Measurements from ENCODE around the gene GBX1.

The GBX1 gene

GRCh38 chr7:151141311-151141854 is 26.1 kb downstream of the GBX1 start:
- CTCF ChIA-PET: interaction anchor here (0.7 kb wide), 2 partner anchors 10 to 31 kb away, joined by 3 read pairs; no protein-coding TSS in a partner anchor
- TF ChIP-seq, protein P1, sequence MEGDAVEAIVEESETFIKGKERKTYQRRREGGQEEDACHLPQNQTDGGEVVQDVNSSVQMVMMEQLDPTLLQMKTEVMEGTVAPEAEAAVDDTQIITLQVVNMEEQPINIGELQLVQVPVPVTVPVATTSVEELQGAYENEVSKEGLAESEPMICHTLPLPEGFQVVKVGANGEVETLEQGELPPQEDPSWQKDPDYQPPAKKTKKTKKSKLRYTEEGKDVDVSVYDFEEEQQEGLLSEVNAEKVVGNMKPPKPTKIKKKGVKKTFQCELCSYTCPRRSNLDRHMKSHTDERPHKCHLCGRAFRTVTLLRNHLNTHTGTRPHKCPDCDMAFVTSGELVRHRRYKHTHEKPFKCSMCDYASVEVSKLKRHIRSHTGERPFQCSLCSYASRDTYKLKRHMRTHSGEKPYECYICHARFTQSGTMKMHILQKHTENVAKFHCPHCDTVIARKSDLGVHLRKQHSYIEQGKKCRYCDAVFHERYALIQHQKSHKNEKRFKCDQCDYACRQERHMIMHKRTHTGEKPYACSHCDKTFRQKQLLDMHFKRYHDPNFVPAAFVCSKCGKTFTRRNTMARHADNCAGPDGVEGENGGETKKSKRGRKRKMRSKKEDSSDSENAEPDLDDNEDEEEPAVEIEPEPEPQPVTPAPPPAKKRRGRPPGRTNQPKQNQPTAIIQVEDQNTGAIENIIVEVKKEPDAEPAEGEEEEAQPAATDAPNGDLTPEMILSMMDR (conservative IDR thresholded peaks at IDR 0.05; ENCODE audit: low read depth): no peak
- H3K27ac ChIP-seq: no peak overlapping the region
- POLR2A ChIA-PET (ENCODE audit: low non-redundant PET): interaction anchor here (0.5 kb wide), 1 partner anchor 29 kb away, joined by 5 read pairs; no protein-coding TSS in a partner anchor
- DNase-seq (ENCODE audit: low spot score): no peak

GRCh38 chr7:151140826-151141225 is 26.7 kb downstream of the GBX1 start:
- DNase-seq (ENCODE audit: low spot score): no peak
- ChIA-PET CTCF (interaction anchor here (0.7 kb wide), 1 partner anchor 31 kb away, joined by 3 read pairs; no protein-coding TSS in a partner anchor), POLR2A (ENCODE audit: low non-redundant PET) (interaction anchor here (0.5 kb wide), 1 partner anchor 28 kb away, joined by 5 read pairs; no protein-coding TSS in a partner anchor)
- TF ChIP-seq, protein P1 (conservative IDR thresholded peaks at IDR 0.05; ENCODE audit: low read depth): no peak
- no peak overlapping the region for H3K27ac ChIP-seq

DNA sequence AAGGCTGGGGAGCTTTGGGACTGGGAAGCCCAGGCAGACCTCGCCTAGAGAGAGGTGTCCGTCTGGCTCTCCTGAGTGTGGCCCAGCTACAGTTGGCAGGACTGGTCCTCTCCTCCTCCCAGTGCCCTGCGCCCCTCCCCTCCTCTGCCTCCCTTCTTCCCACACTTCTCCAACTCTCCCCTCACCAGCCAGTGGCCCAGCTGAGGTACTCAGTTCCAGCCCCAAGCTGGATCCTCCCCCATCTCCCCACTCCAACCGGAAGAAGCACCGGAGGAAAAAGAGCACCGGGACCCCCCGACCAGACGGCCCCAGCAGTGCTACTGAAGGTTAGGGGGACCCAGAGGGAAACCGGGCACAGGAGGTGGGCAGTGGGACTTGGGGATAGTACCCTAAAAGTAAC is 27.7 kb downstream of the GBX1 start:
- H3K27ac ChIP-seq: peak overlapping the region; percentile 13; the same call in 1 of the 2 replicates
- POLR2A ChIA-PET (ENCODE audit: low non-redundant PET): no interaction called here
- TF ChIP-seq, protein P1 (conservative IDR thresholded peaks at IDR 0.05; ENCODE audit: low read depth): no peak
- CTCF ChIA-PET: no interaction called here
- no peak for DNase-seq (ENCODE audit: low spot score)

DNA sequence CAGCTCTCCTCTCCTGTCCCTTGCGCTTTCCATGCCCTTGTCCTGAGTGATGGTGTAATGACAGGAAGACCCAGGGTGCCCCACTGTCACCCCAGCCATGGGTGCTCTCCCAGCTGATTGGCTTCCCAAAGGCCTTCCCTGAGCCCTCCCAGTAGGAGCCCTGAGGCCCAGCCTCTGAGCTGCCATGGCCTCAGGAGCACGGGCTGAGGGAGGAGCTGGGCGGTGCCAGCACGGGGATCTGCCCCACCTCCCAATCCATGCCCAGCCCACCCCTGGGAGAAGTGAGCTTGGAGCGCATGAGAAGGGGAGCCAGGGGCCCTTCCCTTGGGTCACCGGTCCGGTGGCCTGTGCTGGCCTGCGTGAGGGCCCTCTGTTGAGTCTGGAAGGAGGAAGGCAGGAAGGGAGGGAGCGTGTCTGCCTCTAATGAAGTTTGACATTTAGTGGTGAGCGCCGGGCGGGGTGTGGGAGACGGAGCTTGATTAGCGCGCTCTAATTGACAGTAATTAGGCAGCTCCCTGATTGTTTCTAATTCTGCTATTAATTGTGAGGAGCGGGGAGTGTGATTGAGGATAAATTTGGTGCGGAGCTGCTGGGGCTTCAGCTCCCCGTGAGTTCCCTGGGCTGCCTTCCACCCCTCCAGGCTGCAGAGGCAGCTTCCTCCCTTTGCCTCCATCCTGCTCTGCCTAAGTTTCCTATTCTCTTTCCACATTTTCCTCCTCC is 28.3 kb downstream of the GBX1 start:
- DNase-seq (ENCODE audit: low spot score): no peak
- TF ChIP-seq, protein P1 (conservative IDR thresholded peaks at IDR 0.05; ENCODE audit: low read depth): no peak
- CTCF ChIA-PET: no interaction called here
- POLR2A ChIA-PET (ENCODE audit: low non-redundant PET): no interaction called here
- H3K27ac ChIP-seq: peak overlapping the region; percentile 13; the same call in 1 of the 2 replicates

DNA sequence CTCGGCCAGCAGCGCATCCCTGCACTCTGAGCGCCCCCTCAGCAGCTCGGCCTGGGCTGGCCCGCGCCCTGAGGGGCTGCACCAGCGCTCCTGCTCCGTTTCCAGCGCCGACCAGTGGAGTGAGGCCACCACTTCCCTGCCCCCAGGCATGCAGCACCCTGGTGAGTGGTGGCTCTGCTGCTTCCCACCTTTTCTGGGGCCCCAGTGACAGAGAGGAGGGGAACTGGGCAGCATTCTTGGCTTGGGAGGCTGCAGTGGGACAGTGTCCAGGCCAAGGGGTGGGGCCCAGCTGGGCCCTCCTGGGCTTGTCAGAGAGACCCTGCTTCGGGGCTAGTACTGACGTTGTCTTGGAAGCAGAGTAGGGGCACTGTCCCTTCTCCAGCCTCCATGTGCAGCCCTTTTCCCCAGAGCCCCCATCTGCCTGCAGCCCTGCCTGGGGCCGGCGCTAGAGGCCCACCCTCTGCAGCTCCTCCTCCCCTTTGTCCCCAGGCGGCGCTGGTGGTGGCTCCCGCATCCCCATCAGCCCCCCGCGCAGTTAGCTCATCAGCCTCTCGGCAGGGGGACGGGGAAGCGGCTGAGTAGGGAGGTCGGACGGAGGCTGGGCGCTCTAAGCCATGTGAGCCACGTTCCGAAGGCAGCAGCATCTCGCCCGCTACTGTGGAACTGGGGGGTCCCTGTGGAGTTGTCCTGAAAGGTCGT is 29.2 kb downstream of the GBX1 start:
- DNase-seq (ENCODE audit: low spot score): no peak
- H3K27ac ChIP-seq: 0 out of 2 replicates have a peak overlapping the region, but pooled peaks have one; percentile 13
- POLR2A ChIA-PET (ENCODE audit: low non-redundant PET): no interaction called here
- CTCF ChIA-PET: no interaction called here
- TF ChIP-seq, protein P1 (conservative IDR thresholded peaks at IDR 0.05; ENCODE audit: low read depth): no peak

DNA sequence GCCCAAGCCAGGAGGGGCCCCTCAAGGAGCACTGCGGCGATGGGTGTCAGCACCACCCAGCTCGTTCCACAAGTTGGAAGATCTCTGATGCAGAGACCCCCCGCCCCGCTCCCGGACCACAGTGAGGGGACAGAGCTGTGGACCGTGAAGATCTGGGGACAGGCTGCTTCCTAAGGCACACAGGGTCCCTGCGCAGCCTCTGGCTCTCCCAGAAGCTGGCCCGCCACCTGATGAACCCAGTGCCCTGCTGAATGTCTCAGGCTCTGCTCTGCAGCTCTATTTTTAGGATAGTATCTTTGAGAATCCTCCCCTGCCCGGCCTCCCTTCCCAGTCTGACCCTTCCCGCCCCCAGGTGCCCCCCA is 29.7 kb downstream of the GBX1 start:
- DNase-seq (ENCODE audit: low spot score): no peak
- H3K27ac ChIP-seq: no peak overlapping the region
- TF ChIP-seq, protein P1 (conservative IDR thresholded peaks at IDR 0.05; ENCODE audit: low read depth): no peak
- ChIA-PET POLR2A (ENCODE audit: low non-redundant PET) (no interaction called here), CTCF (no interaction called here)

Data from RWPE1 (cell line).